ENCODE results near the gene U2SURP.
"Not testable (repeated sequence)": the region's sequence is repeated elsewhere in the genome, so short reads cannot be mapped to it uniquely, and the experiment has no call there.

The U2SURP gene

DNA sequence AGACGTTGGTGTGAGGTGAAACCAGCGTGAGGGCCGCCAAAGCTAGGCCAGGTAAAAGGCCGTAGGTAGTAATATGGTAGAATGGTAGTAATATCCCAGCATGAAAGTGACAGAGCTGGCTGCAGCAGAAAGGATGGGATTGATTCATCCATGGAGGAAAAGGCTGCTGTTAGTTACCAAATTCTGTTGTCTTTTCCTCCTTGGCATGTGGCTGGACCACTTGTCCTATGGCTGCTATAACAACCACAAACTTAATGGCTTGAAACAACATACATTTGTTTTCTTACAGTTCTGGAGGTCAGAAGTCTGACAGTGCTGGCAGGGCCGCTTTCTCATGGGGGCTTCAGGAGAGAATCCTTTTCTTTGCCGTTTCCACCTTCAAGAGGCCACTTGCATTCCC is 70.4 kb downstream of the U2SURP start:
- DNase-seq (ENCODE audit: low spot score), result no peak

DNA sequence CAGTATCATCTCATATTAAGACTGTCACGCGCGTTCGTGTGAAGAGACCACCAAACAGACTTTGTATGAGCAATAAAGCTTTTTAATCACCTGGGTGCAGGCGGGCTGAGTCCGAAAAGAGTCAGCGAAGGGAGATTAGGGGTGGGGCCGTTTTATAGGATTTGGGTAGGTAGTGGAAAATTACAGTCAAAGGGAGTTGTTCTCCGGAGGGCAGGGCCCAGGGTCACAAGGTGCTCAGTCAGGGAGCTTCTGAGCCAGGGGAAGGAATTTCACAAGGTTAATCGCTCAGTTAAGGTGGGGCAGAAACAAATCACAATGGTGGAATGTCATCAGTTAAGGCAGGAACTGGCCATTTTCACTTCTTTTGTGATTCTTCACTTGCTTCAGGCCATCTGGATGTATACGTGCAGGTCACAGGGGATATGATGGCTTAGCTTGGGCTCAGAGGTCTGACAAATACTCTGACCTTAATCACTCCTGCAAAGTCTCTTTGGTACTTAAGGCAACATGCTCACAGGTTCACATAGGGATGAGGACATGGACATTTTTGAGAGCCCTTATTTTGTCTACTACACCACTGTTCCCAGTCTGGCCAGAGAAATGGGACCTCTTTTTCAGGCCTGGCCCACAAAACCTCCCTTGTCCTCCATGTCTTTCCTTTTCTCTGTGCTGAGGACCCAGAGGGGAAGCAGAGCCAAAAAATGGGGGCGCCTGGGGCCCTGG is 71.1 kb downstream of the U2SURP start:
- DNase-seq (ENCODE audit: low spot score), result not testable (repeated sequence)

DNA sequence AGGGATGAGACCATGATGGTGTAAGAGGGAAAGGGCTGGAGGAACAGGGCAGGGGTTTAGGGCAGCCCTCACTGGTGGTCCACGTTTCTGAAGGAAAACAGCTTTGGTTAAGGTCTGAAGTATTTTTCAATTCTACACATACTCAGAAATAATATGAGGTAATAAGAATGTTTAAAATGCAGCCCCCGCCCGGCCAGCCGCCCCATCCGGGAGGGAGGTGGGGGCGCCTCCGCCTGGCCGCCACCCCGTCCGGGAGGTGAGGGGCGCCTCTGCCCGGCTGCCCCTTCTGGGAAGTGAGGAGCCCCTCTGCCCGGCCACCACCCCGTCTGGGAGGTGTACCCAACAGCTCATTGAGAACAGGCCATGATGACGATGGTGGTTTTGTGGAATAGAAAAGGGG is 72.2 kb downstream of the U2SURP start:
- not testable (repeated sequence) for DNase-seq (ENCODE audit: low spot score)

DNA sequence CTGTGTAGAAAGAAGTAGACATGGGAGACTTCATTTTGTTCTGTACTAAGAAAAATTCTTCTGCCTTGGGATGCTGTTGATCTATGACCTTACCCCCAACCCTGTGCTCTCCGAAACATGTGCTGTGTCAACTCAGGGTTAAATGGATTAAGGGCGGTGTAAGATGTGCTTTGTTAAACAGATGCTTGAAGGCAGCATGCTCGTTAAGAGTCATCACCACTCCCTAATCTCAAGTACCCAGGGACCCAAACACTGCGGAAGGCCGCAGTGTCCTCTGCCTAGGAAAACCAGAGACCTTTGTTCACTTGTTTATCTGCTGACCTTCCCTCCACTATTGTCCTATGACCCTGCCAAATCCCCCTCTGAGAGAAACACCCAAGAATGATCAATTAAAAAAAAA is 72.6 kb downstream of the U2SURP start:
- DNase-seq (ENCODE audit: low spot score), result not testable (repeated sequence)

DNA sequence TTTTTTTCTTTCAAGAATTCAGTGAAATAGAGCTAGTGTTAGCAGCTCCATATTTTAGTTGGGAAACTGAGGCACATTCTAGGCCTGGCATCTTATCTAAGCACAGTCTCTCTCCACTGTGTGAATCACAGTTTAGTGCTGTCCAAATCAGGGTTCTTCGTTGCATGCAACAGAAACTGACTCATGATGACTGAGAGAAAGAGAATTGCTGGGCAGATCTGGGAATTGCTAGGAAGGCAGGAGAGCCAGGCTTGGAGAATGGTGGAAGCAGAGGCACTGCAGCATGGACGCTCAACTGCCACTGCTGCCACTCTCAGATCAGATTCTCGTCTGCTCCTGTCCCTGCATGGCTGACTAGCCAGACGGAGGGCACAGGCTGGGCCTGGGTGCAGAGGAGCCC is 77.5 kb downstream of the U2SURP start:
- DNase-seq (ENCODE audit: low spot score), result peak; percentile 18

DNA sequence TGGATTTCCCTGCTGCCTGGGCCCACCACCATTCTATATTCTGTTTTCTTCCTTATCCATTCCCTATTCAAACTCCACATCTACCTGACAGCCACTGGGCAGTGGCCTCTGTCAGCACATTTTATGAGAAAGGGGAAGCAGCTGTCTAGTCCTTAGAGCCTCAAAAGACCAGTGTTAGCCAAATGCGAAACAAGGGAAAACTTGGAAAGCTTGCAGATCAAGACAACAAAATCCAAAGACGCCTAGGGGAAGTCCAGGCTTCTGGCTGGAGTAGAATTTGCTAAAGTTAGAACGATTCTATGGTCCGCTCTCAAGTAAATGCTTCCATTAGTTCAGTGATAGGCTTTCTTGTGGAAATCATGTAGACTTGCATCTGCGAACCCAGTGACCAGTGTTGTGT is 78.8 kb downstream of the U2SURP start:
- DNase-seq (ENCODE audit: low spot score), result no peak

DNA sequence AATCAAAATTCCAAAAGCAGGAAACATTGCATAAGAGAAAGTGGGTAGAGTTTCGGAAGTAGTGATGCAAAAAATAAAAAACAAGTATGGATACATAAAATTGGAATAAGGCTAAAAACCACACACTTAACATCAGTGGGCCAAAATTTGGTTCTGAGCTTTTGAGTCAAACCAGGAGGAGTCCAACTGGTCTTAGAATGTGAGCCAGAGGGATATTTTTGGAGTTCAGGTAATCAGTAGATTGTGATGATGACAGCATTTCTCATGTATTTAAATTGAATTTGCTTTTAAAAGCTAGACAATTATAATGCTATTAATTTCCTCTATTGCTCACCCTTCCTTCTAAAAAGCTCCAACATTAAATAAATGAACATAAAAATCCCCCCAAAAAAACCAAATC is 80.0 kb downstream of the U2SURP start:
- DNase-seq (ENCODE audit: low spot score), result no peak

DNA sequence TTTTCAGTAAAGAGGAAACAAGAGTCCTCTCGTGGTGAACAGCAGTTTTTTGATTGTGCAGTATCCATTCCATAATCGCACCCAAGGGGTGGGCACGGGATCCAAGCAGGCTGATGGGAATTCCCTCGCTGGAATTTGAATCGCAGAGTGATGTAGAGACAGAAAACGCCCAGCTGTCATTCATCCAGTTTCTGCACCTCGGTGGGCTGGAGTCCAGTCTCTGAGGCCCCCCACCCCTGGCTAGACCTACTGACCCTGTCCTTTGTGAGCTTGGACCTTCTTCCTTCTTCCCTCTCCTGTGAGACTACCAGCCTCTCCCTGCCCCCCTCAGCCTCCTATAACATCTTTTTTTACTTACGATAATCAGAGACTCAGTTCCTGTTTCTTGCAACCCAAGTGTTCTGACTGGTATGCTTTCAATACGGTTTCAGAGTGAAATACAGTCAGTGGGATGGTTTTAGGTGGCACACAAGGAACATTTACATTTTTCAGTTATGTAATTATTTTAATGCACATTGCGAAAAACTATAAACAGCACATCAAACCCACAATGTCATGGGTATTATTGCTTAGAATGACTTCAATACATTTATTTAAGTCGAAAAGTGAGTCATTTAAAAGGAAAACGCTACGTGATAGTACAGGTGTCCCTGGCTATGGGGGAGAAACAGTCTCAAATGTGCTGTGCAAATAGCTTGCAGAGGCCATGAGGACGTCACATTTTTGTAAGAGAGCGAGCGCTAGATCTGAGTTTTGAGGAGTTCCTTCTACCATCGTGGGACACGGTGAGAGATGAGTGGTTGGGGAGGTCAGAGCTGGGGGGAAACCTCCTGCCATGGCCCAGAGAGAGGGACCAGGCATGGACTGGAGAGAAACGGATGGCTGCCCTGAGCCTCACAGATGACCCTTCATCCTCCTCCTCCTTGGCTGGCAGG is 80.7 kb downstream of the U2SURP start:
- DNase-seq (ENCODE audit: low spot score), result no peak

DNA sequence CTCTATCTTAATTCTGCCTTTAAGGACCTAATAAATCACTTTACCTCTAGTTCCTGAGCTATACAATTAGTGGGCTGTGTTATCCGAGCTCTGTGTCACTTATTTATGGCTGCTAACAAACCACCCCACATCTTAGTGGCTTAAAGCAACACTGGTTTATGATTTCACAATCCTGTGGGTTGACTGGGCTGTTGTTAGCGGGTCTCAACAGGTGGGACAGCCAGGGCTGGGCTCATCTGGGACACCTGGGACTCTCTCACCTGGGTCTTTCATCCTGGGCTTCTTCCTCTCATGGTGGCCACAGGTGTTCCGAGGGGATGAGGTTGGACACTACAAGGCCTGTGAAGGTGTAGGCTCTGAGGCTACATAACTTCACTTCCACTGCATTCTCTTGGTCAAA is 82.4 kb downstream of the U2SURP start:
- DNase-seq (ENCODE audit: low spot score), result no peak

DNA sequence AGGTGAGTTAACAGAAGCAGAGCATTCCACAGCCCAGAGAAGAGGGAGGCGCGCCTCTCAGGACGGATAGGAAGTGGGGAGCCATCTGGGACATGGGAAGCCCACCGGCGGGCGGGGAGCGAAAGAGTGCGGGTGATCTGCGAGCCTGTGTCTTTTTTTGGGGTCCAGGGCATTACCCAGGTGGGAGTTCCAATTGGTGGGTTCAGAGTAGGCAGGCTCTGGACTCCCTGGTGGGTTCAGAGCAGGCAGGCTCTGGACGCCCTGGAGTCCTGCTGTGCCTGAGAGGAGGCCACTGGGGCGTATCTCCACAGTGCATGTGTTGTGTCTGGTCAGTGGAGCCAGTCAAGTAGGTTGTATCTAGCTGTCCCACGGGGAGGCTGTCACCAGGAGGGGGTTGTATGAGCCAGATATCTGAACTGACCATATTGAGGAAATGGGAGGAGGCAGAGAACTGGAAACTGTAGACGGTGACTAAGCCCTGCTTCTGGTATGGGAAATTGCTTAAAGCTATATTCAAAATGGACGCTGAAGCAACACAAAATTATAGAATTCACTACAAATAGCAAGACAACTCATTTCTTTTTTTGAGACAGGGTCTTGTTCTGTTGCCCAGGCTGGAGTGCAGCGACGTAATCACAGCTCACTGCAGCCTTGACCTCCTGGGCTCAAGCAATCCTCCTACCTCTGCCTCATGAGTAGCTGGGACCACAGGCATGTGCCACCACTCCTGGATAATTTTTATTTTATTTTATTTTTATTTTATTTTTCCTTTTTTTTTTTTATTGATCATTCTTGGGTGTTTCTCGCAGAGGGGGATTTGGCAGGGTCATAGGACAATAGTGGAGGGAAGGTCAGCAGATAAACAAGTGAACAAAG is 83.7 kb downstream of the U2SURP start:
- peak; percentile 92 for DNase-seq (ENCODE audit: low spot score)

DNA sequence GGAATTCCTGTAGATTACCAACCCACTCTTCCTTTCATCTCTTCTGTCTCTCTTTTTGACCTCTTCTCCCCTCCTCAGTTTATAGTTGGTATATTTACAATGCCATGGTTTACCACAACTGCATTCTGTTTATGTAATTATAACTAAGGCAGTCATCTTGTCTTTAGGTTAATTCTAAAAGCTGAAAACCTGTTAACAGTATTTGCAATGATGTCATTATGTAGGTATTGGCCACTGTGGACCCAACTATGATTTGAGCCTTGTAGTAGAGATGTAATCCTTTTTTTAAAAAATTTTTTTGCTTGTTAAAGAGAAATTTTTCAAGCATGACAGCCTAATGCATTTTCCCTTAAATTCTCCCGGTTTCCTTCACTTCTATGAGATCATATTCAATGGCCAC is 87.5 kb downstream of the U2SURP start:
- no peak for DNase-seq (ENCODE audit: low spot score)

DNA sequence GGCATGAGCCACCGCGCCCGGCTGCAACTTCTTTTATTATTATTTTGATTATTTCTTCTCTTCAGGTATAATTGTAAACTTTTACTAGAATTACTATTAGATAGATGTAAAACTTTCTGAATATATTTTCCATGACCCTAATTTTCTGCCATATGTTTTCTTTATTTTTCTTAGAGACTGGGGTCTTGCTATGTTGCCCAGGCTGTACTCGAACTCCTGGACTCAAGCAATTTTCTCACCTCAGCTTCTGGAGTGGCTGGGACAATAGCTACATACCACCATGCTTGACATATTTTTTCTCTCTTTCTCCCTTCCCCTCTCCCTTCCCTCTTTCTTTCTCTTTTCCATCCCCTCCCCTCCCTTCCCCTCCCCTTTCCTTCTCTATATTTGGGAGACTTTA is 88.6 kb downstream of the U2SURP start:
- DNase-seq (ENCODE audit: low spot score), result no peak

DNA sequence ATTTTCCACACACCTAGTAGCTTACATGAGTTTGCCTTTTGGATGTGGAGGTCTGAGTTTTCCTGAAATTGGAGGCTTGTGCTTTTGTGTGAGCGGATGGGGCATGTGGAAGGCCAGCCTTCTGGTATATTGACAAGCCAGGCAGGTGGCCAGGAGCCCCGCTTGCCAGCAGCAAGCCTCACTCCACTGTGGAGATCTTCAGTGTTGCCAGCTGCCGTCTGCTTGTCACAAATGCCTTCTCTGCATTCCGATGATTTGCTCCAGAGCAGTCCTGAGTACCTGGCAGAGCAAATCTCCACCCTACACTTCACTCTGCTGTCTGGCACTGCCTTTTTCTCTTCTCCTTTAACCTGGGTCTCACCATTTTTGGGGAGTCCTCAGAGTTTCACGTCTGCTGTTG is 89.1 kb downstream of the U2SURP start:
- DNase-seq (ENCODE audit: low spot score), result no peak

DNA sequence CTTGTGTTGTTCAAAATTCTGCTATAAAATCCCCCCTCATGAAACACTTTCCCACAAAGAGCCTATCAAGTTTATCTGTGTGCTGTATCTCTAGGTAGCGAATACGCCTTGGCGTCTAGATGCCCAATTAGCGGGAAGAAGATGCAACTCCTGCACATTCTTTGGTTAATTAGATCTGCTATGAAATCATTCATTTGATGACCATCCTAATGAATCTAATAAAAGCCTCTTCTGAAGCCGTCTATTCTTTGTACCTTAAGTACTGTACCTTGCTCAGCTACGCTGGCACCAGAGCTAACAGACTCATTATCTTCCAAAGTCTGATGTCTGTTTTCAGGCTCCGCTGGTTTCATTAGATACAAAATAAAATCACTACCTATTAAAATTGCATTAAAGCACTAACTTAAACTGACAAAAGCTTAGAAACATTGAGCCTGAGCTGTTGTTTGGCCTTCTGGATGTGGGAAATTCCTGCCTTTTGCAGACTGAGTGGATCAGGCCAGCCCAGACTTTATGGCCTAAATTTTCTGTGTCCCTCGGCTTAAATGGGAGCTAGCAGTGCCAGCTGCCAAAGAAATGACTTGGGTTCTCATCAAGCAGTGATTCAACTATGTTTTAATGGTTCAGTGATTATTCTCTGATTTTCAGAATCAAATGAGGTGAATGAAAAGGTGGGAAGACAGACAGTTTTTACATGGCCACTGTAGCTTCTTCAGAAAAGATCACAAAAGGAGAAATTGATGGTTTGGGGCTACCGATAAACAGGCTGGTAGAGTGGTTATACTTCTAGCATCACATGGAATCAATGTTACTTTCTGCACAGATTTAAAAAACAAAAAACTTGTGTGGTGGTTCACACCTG is 89.8 kb downstream of the U2SURP start:
- no peak for DNase-seq (ENCODE audit: low spot score)

DNA sequence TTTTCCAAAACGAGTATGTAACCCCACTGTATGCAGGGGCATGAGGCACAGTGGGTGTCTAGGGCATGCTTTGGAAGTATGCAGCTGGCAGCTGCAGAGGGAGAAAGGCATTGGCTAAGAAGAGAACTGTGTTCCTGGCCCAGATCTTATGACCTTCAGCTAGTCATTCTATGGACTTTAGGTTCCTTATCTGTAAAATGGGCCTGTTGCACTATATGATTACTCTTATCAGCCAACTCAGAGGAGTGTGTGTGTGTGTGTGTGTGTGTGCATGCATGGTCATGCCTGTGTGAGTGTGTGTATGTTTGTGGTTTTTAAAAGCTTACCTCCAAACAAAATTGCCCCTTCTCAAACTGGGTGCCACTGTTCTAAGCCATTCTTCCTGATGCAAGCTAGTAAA is 90.8 kb downstream of the U2SURP start:
- DNase-seq (ENCODE audit: low spot score), result no peak

DNA sequence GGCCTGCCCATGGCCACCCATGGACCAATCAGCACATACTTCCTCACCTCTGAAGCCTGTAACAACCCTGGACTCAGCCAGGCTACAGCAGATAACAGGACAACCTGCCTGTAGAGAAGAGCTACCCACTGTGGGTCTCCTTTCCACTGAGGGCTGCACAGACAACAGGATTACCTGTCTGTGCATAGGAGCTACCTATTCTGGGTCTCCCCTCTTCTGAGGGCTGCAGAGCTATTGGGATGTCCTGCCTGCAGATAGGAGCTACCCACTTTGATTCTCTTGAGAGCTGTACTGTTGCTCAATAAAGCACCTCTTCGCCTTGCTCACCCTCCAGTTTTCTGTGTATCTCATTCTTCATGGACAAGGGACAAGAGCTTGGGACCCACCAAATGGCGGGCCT is 94.4 kb downstream of the U2SURP start:
- DNase-seq (ENCODE audit: low spot score), result no peak

DNA sequence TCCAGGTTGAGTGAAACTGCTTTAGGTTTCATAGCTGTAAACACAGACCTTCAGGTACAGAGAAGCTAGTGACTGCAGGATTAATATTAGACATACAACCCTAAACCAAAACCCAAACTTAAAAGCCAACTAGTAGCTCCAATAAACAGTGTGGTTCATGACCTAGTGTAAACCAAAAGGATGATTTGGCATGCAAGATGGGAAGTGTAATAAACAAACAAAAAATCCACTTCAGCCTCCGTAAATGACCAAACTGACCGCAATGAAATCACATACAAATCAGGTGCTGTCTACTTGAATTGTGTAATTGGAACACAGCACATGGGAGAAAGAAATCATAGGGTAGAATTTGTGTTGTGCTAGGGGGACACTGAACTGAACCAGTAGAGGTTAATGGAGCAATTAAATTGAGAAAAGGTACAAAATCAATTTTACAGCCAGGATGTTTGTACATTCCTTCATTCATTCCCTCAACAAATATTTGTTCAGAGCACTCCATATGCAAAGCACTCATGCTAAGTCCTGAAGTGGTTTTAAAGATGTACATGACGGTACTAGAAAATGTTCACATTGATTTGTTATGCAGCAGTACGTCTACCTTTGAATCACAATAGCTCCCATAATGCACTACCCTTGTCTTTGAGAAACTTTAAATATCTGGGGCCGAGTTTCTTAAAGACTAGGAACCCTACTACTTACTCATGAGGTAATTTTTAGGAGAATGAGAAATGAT is 96.8 kb downstream of the U2SURP start:
- DNase-seq (ENCODE audit: low spot score), result no peak

DNA sequence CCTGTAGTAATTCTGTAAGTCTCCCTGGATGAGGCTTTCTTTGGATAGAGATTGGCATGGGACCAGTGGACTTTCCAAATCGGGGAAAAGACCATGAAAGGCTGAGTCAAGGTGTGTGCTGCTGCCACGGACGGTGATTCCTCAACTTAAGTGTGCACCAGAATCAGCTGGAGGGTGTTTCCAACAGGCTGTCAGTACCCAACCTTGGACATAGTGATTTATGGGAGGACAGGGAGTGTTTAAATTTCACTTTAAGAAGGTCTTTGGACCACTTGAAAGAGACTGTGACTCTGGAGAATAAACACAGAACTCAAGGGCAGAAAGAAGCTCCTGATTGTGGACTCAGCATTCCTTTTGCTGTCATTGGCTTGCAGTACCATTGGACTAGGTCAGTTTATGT is 97.8 kb downstream of the U2SURP start:
- DNase-seq (ENCODE audit: low spot score), result no peak

DNA sequence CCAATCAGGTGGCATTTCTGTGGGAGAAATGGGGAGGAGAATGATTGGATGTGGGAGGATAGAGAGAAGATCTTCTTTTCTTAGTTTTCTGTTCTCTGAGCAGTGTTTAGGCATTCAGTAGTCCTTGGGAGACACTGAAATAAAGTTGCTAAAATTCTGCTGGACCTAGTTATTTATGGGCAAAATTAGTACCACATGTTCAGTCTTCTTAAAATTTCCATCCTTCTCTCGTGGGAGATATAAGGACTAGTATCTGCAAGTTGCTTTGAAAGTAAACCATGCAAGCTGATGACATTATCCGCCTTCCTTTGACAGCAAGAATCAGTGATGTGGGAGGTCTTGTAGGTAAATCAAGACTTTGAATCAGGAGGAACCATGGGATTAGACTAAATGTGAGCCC is 98.3 kb downstream of the U2SURP start:
- no peak for DNase-seq (ENCODE audit: low spot score)

DNA sequence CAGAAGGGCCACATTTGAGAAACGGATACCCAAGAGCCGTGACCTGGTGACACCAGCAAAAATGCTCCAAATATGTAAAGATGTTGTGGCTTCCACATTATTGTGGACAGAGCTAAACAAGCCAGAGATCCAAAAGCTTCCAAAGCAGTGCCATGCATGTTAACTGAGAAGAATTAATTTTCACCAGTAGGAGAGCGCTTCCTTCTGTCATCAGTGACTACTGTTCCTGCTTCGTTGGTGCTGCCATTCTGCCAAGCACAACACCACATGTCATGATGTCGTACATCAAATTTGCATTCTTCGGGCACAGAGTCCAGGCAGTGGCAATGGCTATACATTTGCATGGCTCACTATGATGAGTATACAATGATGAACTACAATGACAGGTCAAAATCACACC is 99.1 kb downstream of the U2SURP start:
- no peak for DNase-seq (ENCODE audit: low spot score)

All from kidney capillary endothelial cell (primary cell).